Left lung (tissue), 10 donors: ENCODE results near the gene USP33. TPM values are rescaled to one million over a fixed set of nuclear protein-coding genes. Genes with fewer than 3 reads are reported as not detected.

ENCODE experiments used
- ATAC-seq: fragments of 200-7000 bp; cut with Tn5 transposase; one replicate; pipeline ENCODE4 v1.9.1; 2020; ENCODE audit warnings: moderate library complexity
- DNase-seq, 4 donors: peaks; one replicate each; pipeline ENCODE4 v3.0.0-alpha.2; 2013 to 2020
- H3K27ac ChIP-seq, 2 donors: fragments of 200-600 bp; sonication (generic) in 1 of 2; one replicate each; pipeline versions ENCODE4 v1.5.0 to v1.8.0; 2020 to 2021
- H3K27me3 ChIP-seq, 2 donors: fragments of 200-600 bp; sonication (generic) in 1 of 2; one replicate each; pipeline versions ENCODE4 v1.5.0 to v1.8.0; 2020 to 2021
- H3K36me3 ChIP-seq, 2 donors: fragments of 200-600 bp; sonication (generic) in 1 of 2; one replicate each; pipeline versions ENCODE4 v1.5.0 to v1.8.0; 2020 to 2021
- H3K4me1 ChIP-seq, 2 donors: fragments of 200-600 bp; one replicate each; pipeline ENCODE4 v1.8.0; 2021
- H3K4me3 ChIP-seq, 2 donors: fragments of 200-600 bp; sonication (generic) in 1 of 2; one replicate each; pipeline versions ENCODE4 v1.5.0 to v1.8.0; 2020 to 2021; ENCODE audit warnings: mild to moderate bottlenecking in 1 of 2
- H3K9me3 ChIP-seq, 2 donors: fragments of 200-600 bp; sonication (generic) in 1 of 2; one replicate each; pipeline versions ENCODE4 v1.5.0 to v1.8.0; 2020 to 2021
- CTCF ChIP-seq, 2 donors: fragments of 200-600 bp; sonication (generic) in 1 of 2; IDR thresholded peaks; one replicate each; pipeline versions ENCODE4 v1.5.0 to v1.8.0; 2021; ENCODE audit warnings: antibody characterized with exemption in 2 of 2
- intact Hi-C, 2 donors: fragments of 100-400 bp; cut with DNase I; formaldehyde crosslinking; loops; one replicate each; pipeline versions ENCODE4 v1.11.2 to v1.14.2; 2022
- polyA plus RNA-seq, 6 donors: library from polyadenylated mRNA; unstranded; fragments of 120-200 nt; gene quantifications; one replicate each; pipeline ENCODE4 v1.2.1, GENCODE V29; 2013; ENCODE audit not compliant: insufficient read length in 6 of 6
- total RNA-seq, 2 donors: library from RNA; stranded (reverse); fragmentation: NEBNext Ultra II Directional; extraction: Animal tissue kit (Norgen Biotek cat#: 25700); gene quantifications; one replicate each; pipeline ENCODE4 v1.2.1, GENCODE V29; 2021
- donor health status: DM: no; HTN: yes; CAD: no.
- donor health status: DM: no; HTN: no; CAD: no.

Gene USP33
- total and polyA plus RNA-seq, 8 donors, result 50.5 to 136 (median 116) TPM

GRCh38 chr1:77664939-77665516 is 94.6 kb downstream of the USP33 start:
- Histone ChIP-seq H3K36me3 (no peaks in the 10 kb centered on the region), H3K27ac (no peak overlapping the region), H3K4me3 (no peak overlapping the region), H3K9me3 (no peaks in the 10 kb centered on the region), H3K27me3 (no peaks in the 10 kb centered on the region), H3K4me1 (peaks cover 0 to 5% of the 10 kb centered on the region in 2 donors)
- ATAC-seq (no peak), DNase-seq (peak in 2 of 4 donors; percentile 49 to 51)
- intact Hi-C loops, result no loop called here
- TF ChIP-seq CTCF (IDR thresholded peaks at IDR 0.05), result no peak

- H3K4me1 ChIP-seq, result peaks cover 0 to 2% of the 10 kb centered on the region in 2 donors
- ATAC-seq (no peak), DNase-seq (no peak)
- no peaks in the 10 kb centered on the region for H3K36me3 ChIP-seq
- no peaks in the 10 kb centered on the region for H3K27me3 ChIP-seq
- no peak for TF ChIP-seq CTCF (IDR thresholded peaks at IDR 0.05)
- H3K4me3 ChIP-seq, result no peak overlapping the region
- intact Hi-C loops, result no loop called here
- no peaks in the 10 kb centered on the region for H3K9me3 ChIP-seq
- H3K27ac ChIP-seq, result no peak overlapping the region
Measured at GRCh38 chr1:77661696-77662095, 98.0 kb downstream of the USP33 start.

GRCh38 chr1:77659879-77660593 is 99.6 kb downstream of the USP33 start:
- H3K4me1 ChIP-seq, result no peaks in the 10 kb centered on the region
- ATAC-seq, result no peak
- intact Hi-C loops, result no loop called here
- H3K9me3 ChIP-seq, result no peaks in the 10 kb centered on the region
- TF ChIP-seq CTCF (IDR thresholded peaks at IDR 0.05), result no peak
- no peaks in the 10 kb centered on the region for H3K36me3 ChIP-seq
- no peak overlapping the region for H3K4me3 ChIP-seq
- no peak for DNase-seq
- H3K27me3 ChIP-seq, result no peaks in the 10 kb centered on the region
- no peak overlapping the region for H3K27ac ChIP-seq

GRCh38 chr1:77658271-77658670 is 101.4 kb downstream of the USP33 start:
- Histone ChIP-seq H3K27me3 (no peaks in the 10 kb centered on the region), H3K9me3 (no peaks in the 10 kb centered on the region), H3K27ac (no peak overlapping the region), H3K4me1 (no peaks in the 10 kb centered on the region), H3K4me3 (no peak overlapping the region), H3K36me3 (no peaks in the 10 kb centered on the region)
- ATAC-seq (no peak), DNase-seq (no peak)
- intact Hi-C loops, result no loop called here
- TF ChIP-seq CTCF (IDR thresholded peaks at IDR 0.05), result no peak

GRCh38 chr1:77655431-77655974 is 104.1 kb downstream of the USP33 start:
- Histone ChIP-seq H3K27ac (no peak overlapping the region), H3K4me3 (no peak overlapping the region), H3K4me1 (no peaks in the 10 kb centered on the region), H3K27me3 (no peaks in the 10 kb centered on the region), H3K9me3 (peaks cover 0 to 9% of the 10 kb centered on the region in 2 donors), H3K36me3 (peaks cover 0 to 5% of the 10 kb centered on the region in 2 donors)
- DNase-seq (no peak), ATAC-seq (no peak)
- no peak for TF ChIP-seq CTCF (IDR thresholded peaks at IDR 0.05)
- intact Hi-C loops, result no loop called here
